GM12878 (cell line): Measurements from ENCODE around the gene COL9A3. TPM values are rescaled to one million over a fixed set of nuclear protein-coding genes. Genes with fewer than 3 reads are reported as not detected.

Source experiments
- ATAC-seq: fragments of 200-7000 bp; cut with Tn5 transposase; 3 replicates; pipeline ENCODE4 v1.9.1; 2020; ENCODE audit warnings: mild to moderate bottlenecking, moderate library complexity
- BruUV-seq: library from RNA; stranded (reverse); fragments of 400-500 nt; replicated peaks from 2 replicates; lab custom pipeline; 2021; lab: Mats Ljungman, UMichigan
- CTCF ChIA-PET: fragments of 300-600 bp; sonication (Branson Sonifier 250); formaldehyde crosslinking; extraction: SDS; loops from one replicate; lab custom pipeline; 2021; ENCODE audit warnings: inconsistent platforms; lab: Yijun Ruan, JAX
- POLR2A ChIA-PET: fragments of 350-600 bp; formaldehyde crosslinking; extraction: SDS; loops from one replicate; lab custom pipeline; 2021; ENCODE audit warnings: inconsistent platforms; lab: Charles Lee
- RAD21 ChIA-PET: fragments of 300-600 bp; sonication (Branson Sonifier 250); formaldehyde crosslinking; loops from one replicate; lab custom pipeline; 2023; ENCODE audit warnings: antibody characterized with exemption; ENCODE audit not compliant: unreplicated experiment; lab: Charles Lee
- SMC1A ChIA-PET: fragments of 300-600 bp; sonication (Branson Sonifier 250); formaldehyde crosslinking; loops from one replicate; lab custom pipeline; 2023; ENCODE audit not compliant: unreplicated experiment, uncharacterized antibody; lab: Charles Lee
- DNase-seq: peaks from one replicate; pipeline ENCODE4 v3.0.0-alpha.2; 2011; ENCODE audit warnings: low read depth, low spot score
- FAIRE-seq: peaks from 3 replicates; lab custom pipeline; 2011; peaks lifted over from hg19 to GRCh38; lab: Jason Lieb, UNC
- H2AFZ ChIP-seq: 2 replicates; pipeline ENCODE4 v1.6.0; 2011; ENCODE audit warnings: low read depth, low read length, control low read depth; ENCODE audit not compliant: control insufficient read depth
- H3K27ac ChIP-seq: 2 replicates; pipeline ENCODE4 v1.5.1; 2011; ENCODE audit warnings: control low read depth; ENCODE audit not compliant: control insufficient read depth, insufficient read depth
- H3K27me3 ChIP-seq, 2 experiments: replicated peaks in 1 of 2; 2 replicates each; pipeline versions ENCODE4 v1.6.0 to v1.6.1; 2011; ENCODE audit warnings: low read length in 1 of 2; ENCODE audit not compliant: control insufficient read depth in 2 of 2, insufficient read depth in 2 of 2
- H3K36me3 ChIP-seq, 2 experiments: 2 replicates each; pipeline ENCODE4 v1.5.1; 2011; ENCODE audit warnings: low read length in 1 of 2; ENCODE audit not compliant: control insufficient read depth in 2 of 2, insufficient read depth in 2 of 2
- H3K4me1 ChIP-seq: 2 replicates; pipeline ENCODE4 v1.6.1; 2011; ENCODE audit warnings: mild to moderate bottlenecking, low read length, moderate library complexity, mixed read lengths; ENCODE audit not compliant: control insufficient read depth, insufficient read depth
- H3K4me2 ChIP-seq: 2 replicates; pipeline ENCODE4 v1.6.0; 2011; ENCODE audit warnings: control low read depth; ENCODE audit not compliant: control insufficient read depth, insufficient read depth
- H3K4me3 ChIP-seq: fragments of 200-600 bp; sonication (generic); 2 replicates; pipeline ENCODE4 v1.5.1; 2016
- H3K79me2 ChIP-seq: 2 replicates; pipeline ENCODE4 v1.6.0; 2011; ENCODE audit warnings: low read length; ENCODE audit not compliant: control insufficient read depth, insufficient read depth
- H3K9ac ChIP-seq: 2 replicates; pipeline ENCODE4 v1.8.0; 2011; ENCODE audit warnings: low read length, control low read depth, mixed read lengths; ENCODE audit not compliant: control insufficient read depth, insufficient read depth
- H3K9me3 ChIP-seq: replicated peaks from 3 replicates; pipeline ENCODE4 v1.5.1; 2011; ENCODE audit warnings: mild to moderate bottlenecking, low read length; ENCODE audit not compliant: control insufficient read depth, insufficient read depth
- H4K20me1 ChIP-seq: 2 replicates; pipeline ENCODE4 v1.6.0; 2011; ENCODE audit not compliant: control insufficient read depth, insufficient read depth
- ASH2L ChIP-seq: fragments of 300-600, 200-600 bp; sonication (generic); IDR thresholded peaks from 2 replicates; pipeline ENCODE4 v1.6.1; 2017; ENCODE audit warnings: low read depth, mild to moderate bottlenecking, borderline replicate concordance
- CBFB ChIP-seq: IDR thresholded peaks from 2 replicates; pipeline ENCODE4 v1.6.1; 2016; ENCODE audit warnings: antibody characterized with exemption, low read depth
- CHD4 ChIP-seq: fragments of 200-600 bp; sonication (generic); IDR thresholded peaks from 2 replicates; pipeline ENCODE4 v1.6.1; 2016; ENCODE audit warnings: mild to moderate bottlenecking
- EP300 ChIP-seq, 2 experiments: fragments of 150-350 bp in 1 of 2; IDR thresholded peaks; 2 replicates each; pipeline ENCODE4 v1.6.1; 2011 to 2012; ENCODE audit warnings: low read depth in 2 of 2, low read length in 2 of 2, borderline replicate concordance in 1 of 2, improper control_type of control experiment in 1 of 2, inconsistent platforms in 1 of 2; ENCODE audit not compliant: control insufficient read depth in 1 of 2
- ETV6 ChIP-seq, 2 experiments: fragments of 450-650 bp in 1 of 2; IDR thresholded peaks in 1 of 2; conservative IDR thresholded peaks in 1 of 2; 2 replicates each; pipeline ENCODE4 v1.6.1; 2014; ENCODE audit warnings: antibody characterized with exemption in 1 of 2, borderline replicate concordance in 1 of 2, low read depth in 1 of 2, mild to moderate bottlenecking in 1 of 2, moderate library complexity in 1 of 2
- GATAD2B ChIP-seq: fragments of 450-650 bp; conservative IDR thresholded peaks from 2 replicates; pipeline ENCODE4 v1.6.1; 2017; ENCODE audit warnings: low read depth, mild to moderate bottlenecking, moderate library complexity
- JUND ChIP-seq: IDR thresholded peaks from 2 replicates; pipeline ENCODE4 v1.6.1; 2012; ENCODE audit warnings: low read depth, mild to moderate bottlenecking, low read length, improper control_type of control experiment, moderate library complexity
- KDM1A ChIP-seq: fragments of 200-600 bp; sonication (generic); IDR thresholded peaks from 2 replicates; pipeline ENCODE4 v1.6.1; 2016; ENCODE audit warnings: borderline replicate concordance
- NR2F1 ChIP-seq: fragments of 450-650 bp; conservative IDR thresholded peaks from 2 replicates; pipeline ENCODE4 v1.6.1; 2017; ENCODE audit warnings: mild to moderate bottlenecking
- RCOR1 ChIP-seq: conservative IDR thresholded peaks from 2 replicates; pipeline ENCODE4 v1.6.1; 2012; ENCODE audit warnings: low read depth, low read length, improper control_type of control experiment
- SREBF1 ChIP-seq: IDR thresholded peaks from 2 replicates; pipeline ENCODE4 v1.6.1; 2012; ENCODE audit warnings: mild to moderate bottlenecking, low read length
- SREBF2 ChIP-seq: IDR thresholded peaks from 2 replicates; pipeline ENCODE4 v1.6.1; 2012; ENCODE audit warnings: mild to moderate bottlenecking, low read length
- SRF ChIP-seq, 2 experiments: IDR thresholded peaks; 2 replicates each; pipeline ENCODE4 v1.6.1; 2011; ENCODE audit warnings: low read depth in 2 of 2, low read length in 2 of 2, mild to moderate bottlenecking in 1 of 2, moderate library complexity in 1 of 2
- ZSCAN29 ChIP-seq: fragments of 450-650 bp; IDR thresholded peaks from 2 replicates; pipeline ENCODE4 v1.6.1; 2017; ENCODE audit warnings: mild to moderate bottlenecking, moderate library complexity
- WGBS: methylation state at CpG from one replicate; pipeline ENCODE4 v1.1.6; 2016; ENCODE audit warnings: low lambda C conversion rate; ENCODE audit not compliant: insufficient replicate concordance, insufficient coverage; ENCODE audit errors: missing lambda C conversion rate; 5-methylcytosine and 5-hydroxymethylcytosine counted together
- in situ Hi-C: fragments of 300-500 bp; cut with MboI; formaldehyde crosslinking; loops from 9 replicates; pipeline ENCODE4 v1.14.3; 2018; ENCODE audit warnings: mixed read lengths
- intact Hi-C: fragments of 100-400 bp; cut with micrococcal nuclease; formaldehyde crosslinking; loops from one replicate; pipeline ENCODE4 v1.14.2; 2022; ENCODE audit not compliant: unreplicated experiment
- polyA plus RNA-seq, 11 experiments: library from polyadenylated mRNA; depleted of rRNA in 4 of 11; unstranded in 6 of 11; stranded (reverse) in 5 of 11; fragments of >200 nt; fragmentation: Nextera tagmentation in 4 of 11; fragmentation: Illumina TruSeq in 1 of 11; extraction: Ambion mirVana in 4 of 11; extraction: Trizol in 1 of 11; gene quantifications; 1 replicate in 1 of 11; 2 replicates in 10 of 11; pipeline versions ENCODE4 v1.2.1 to v1.2.3, GENCODE V29; 2011 to 2016; ENCODE audit warnings: inconsistent platforms in 2 of 11, missing spikeins in 2 of 11, low read depth in 1 of 11
- total RNA-seq, 4 experiments: library from RNA; depleted of rRNA in 3 of 4; stranded (reverse); fragments of >200 nt in 3 of 4; fragmentation: Illumina TruSeq in 1 of 4; extraction: Trizol in 1 of 4; gene quantifications; 2 replicates each; pipeline versions ENCODE4 v1.2.1 to v1.2.3, GENCODE V29; 2013 to 2021
- TF ChIP-seq, protein P1 (sequence below): IDR thresholded peaks from 2 replicates; pipeline ENCODE4 v1.6.1; 2012; ENCODE audit warnings: improper control_type of control experiment, low read depth, low read length; ENCODE audit not compliant: insufficient replicate concordance
- TF ChIP-seq, protein P2 (sequence below): fragments of 150-350 bp; IDR thresholded peaks from 2 replicates; pipeline ENCODE4 v1.6.1; 2016; ENCODE audit warnings: low read depth, low read length

The COL9A3 gene
- total and polyA plus RNA-seq, 10 of the 15 experiments (the other 5 are each of a cell fraction or from before 2014, with no cell fraction given) = 0.09 to 1.7 (median 0.63) TPM; not detected in 1

DNA sequence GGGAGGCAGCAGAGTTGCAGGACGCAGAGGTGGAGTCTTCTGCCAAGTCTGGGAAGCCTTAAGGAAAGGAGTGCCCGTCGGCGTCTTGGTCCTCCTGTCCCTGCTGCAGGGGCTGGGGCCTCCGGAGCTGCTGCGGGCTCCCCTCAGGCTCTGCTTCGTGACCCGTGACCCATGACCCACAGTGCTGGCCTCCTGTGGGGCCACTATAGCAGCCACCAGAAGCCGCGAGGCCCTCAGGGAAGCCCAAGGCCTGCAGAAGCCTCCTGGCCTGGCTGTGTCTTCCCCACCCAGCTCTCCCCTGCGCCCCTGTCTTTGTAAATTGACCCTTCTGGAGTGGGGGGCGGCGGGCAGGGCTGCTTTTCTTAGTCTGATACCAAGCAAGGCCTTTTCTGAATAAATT lies 3.3 kb upstream of the COL9A3 start:
- FAIRE-seq (no peak), ATAC-seq (no peak), DNase-seq (no peak)
- intact Hi-C loops = no loop called here
- Histone ChIP-seq H3K27me3 (peaks cover 5 to 8% of the 10 kb centered on the region in 2 experiments; a peak in 3 of 4 replicates), H2AFZ (no peak overlapping the region), H3K4me3 (no peak overlapping the region), H3K4me1 (no peaks in the 10 kb centered on the region), H3K9ac (no peak overlapping the region), H3K4me2 (no peak overlapping the region), H3K27ac (no peak overlapping the region), H3K9me3 (no peaks in the 10 kb centered on the region), H3K79me2 (no peaks in the 10 kb centered on the region; the same call in 1 of the 2 replicates), H4K20me1 (no peaks in the 10 kb centered on the region), H3K36me3 (peaks cover 6 to 32% of the 10 kb centered on the region in 2 experiments; a peak in 3 of 4 replicates)
- ChIA-PET SMC1A (no interaction called here), CTCF (no interaction called here), POLR2A (no interaction called here), RAD21 (no interaction called here)
- BruUV-seq = no TSS peak
- in situ Hi-C loops = no loop called here
- 96% methylated on average over 13 of the region's 13 CpGs for WGBS
- TF ChIP-seq SREBF1 = no peak
- no peak for TF ChIP-seq RCOR1
- no peak for TF ChIP-seq ZSCAN29
- TF ChIP-seq KDM1A = no peak
- TF ChIP-seq GATAD2B = no peak
- TF ChIP-seq JUND = no peak
- TF ChIP-seq, protein P1, sequence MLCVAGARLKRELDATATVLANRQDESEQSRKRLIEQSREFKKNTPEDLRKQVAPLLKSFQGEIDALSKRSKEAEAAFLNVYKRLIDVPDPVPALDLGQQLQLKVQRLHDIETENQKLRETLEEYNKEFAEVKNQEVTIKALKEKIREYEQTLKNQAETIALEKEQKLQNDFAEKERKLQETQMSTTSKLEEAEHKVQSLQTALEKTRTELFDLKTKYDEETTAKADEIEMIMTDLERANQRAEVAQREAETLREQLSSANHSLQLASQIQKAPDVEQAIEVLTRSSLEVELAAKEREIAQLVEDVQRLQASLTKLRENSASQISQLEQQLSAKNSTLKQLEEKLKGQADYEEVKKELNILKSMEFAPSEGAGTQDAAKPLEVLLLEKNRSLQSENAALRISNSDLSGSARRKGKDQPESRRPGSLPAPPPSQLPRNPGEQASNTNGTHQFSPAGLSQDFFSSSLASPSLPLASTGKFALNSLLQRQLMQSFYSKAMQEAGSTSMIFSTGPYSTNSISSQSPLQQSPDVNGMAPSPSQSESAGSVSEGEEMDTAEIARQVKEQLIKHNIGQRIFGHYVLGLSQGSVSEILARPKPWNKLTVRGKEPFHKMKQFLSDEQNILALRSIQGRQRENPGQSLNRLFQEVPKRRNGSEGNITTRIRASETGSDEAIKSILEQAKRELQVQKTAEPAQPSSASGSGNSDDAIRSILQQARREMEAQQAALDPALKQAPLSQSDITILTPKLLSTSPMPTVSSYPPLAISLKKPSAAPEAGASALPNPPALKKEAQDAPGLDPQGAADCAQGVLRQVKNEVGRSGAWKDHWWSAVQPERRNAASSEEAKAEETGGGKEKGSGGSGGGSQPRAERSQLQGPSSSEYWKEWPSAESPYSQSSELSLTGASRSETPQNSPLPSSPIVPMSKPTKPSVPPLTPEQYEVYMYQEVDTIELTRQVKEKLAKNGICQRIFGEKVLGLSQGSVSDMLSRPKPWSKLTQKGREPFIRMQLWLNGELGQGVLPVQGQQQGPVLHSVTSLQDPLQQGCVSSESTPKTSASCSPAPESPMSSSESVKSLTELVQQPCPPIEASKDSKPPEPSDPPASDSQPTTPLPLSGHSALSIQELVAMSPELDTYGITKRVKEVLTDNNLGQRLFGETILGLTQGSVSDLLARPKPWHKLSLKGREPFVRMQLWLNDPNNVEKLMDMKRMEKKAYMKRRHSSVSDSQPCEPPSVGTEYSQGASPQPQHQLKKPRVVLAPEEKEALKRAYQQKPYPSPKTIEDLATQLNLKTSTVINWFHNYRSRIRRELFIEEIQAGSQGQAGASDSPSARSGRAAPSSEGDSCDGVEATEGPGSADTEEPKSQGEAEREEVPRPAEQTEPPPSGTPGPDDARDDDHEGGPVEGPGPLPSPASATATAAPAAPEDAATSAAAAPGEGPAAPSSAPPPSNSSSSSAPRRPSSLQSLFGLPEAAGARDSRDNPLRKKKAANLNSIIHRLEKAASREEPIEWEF = no peak
- TF ChIP-seq CHD4 = no peak
- TF ChIP-seq EP300 (IDR thresholded peaks at IDR 0.05; ENCODE audit: borderline replicate concordance in 1 of 2, control insufficient read depth in 1 of 2, low read depth in 2 of 2, low read length in 2 of 2) = no peak
- TF ChIP-seq ETV6 (conservative IDR thresholded peaks at IDR 0.05 in 1 of 2, IDR thresholded peaks at IDR 0.05 in 1 of 2; ENCODE audit: borderline replicate concordance in 1 of 2, low read depth in 1 of 2) = no peak
- TF ChIP-seq, protein P2, sequence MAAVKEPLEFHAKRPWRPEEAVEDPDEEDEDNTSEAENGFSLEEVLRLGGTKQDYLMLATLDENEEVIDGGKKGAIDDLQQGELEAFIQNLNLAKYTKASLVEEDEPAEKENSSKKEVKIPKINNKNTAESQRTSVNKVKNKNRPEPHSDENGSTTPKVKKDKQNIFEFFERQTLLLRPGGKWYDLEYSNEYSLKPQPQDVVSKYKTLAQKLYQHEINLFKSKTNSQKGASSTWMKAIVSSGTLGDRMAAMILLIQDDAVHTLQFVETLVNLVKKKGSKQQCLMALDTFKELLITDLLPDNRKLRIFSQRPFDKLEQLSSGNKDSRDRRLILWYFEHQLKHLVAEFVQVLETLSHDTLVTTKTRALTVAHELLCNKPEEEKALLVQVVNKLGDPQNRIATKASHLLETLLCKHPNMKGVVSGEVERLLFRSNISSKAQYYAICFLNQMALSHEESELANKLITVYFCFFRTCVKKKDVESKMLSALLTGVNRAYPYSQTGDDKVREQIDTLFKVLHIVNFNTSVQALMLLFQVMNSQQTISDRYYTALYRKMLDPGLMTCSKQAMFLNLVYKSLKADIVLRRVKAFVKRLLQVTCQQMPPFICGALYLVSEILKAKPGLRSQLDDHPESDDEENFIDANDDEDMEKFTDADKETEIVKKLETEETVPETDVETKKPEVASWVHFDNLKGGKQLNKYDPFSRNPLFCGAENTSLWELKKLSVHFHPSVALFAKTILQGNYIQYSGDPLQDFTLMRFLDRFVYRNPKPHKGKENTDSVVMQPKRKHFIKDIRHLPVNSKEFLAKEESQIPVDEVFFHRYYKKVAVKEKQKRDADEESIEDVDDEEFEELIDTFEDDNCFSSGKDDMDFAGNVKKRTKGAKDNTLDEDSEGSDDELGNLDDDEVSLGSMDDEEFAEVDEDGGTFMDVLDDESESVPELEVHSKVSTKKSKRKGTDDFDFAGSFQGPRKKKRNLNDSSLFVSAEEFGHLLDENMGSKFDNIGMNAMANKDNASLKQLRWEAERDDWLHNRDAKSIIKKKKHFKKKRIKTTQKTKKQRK = no peak
- TF ChIP-seq CBFB = no peak
- TF ChIP-seq ASH2L = no peak
- TF ChIP-seq NR2F1 = no peak
- no peak for TF ChIP-seq SREBF2
- TF ChIP-seq SRF (IDR thresholded peaks at IDR 0.05; ENCODE audit: low read depth in 2 of 2, low read length in 2 of 2) = no peak
